HCT116 (cell line): ENCODE measurements around the gene ADAMTS15. TPM values are rescaled to one million over a fixed set of nuclear protein-coding genes. Genes with fewer than 3 reads are reported as not detected.

Experiments
- ATAC-seq: fragments of 200-7000 bp; cut with Tn5 transposase; 2 replicates; pipeline ENCODE4 v1.9.1; 2020; ENCODE audit warnings: mild to moderate bottlenecking, moderate library complexity
- BruUV-seq: library from RNA; stranded (reverse); fragments of 400-500 nt; replicated peaks from 2 replicates; lab custom pipeline; 2021; lab: Mats Ljungman, UMichigan
- CTCF ChIA-PET: fragments of 300-600 bp; sonication (Branson Sonifier 250); formaldehyde crosslinking; loops from one replicate; lab custom pipeline; 2021; ENCODE audit warnings: antibody characterized with exemption; lab: Charles Lee
- POLR2A ChIA-PET: fragments of 300-600, 350-600 bp; sonication (Branson Sonifier 250); formaldehyde crosslinking; loops from one replicate; lab custom pipeline; 2021; ENCODE audit warnings: antibody characterized with exemption; lab: Charles Lee
- RAD21 ChIA-PET, 2 experiments: fragments of 300-600 bp; sonication (Branson Sonifier 250); formaldehyde crosslinking; loops; one replicate each; lab custom pipeline; 2023; ENCODE audit warnings: low total read pairs in 2 of 2; ENCODE audit not compliant: uncharacterized antibody in 2 of 2, unreplicated experiment in 2 of 2, low non-redundant PET in 1 of 2; lab: Charles Lee
- DNase-seq: peaks from one replicate; pipeline ENCODE4 v3.0.0-alpha.2; 2010; ENCODE audit warnings: low read depth, low spot score
- H2AFZ ChIP-seq: fragments of 200-600 bp; shearing (Covaris generic), sonication (generic); 2 replicates; pipeline ENCODE4 v1.6.1; 2017; ENCODE audit warnings: low read depth, mixed run types, mixed read lengths, antibody characterized with exemption, low read length; ENCODE audit not compliant: poor library complexity, severe bottlenecking
- H3K27ac ChIP-seq: 2 replicates; pipeline ENCODE4 v1.5.1; 2012; ENCODE audit warnings: low read depth, low read length
- H3K27me3 ChIP-seq: fragments of 200-600 bp; sonication (generic); 2 replicates; pipeline ENCODE4 v1.6.1; 2016; ENCODE audit warnings: mixed run types, low read length, mixed read lengths; ENCODE audit not compliant: insufficient read depth
- H3K36me3 ChIP-seq, 2 experiments: fragments of 200-500 bp in 1 of 2; fragments of 200-600 bp in 1 of 2; sonication (Bioruptor generic) in 1 of 2; sonication (generic) in 1 of 2; 2 replicates each; pipeline versions ENCODE4 v1.5.1 to v1.6.1; 2014 to 2016; ENCODE audit warnings: low read length in 2 of 2, inconsistent platforms in 1 of 2, mixed read lengths in 1 of 2, mixed run types in 1 of 2; ENCODE audit not compliant: insufficient read depth in 2 of 2, control insufficient read depth in 1 of 2
- H3K4me1 ChIP-seq, 2 experiments: fragments of 200-600 bp in 1 of 2; sonication (generic) in 1 of 2; 2 replicates each; pipeline versions ENCODE4 v1.5.1 to v1.6.1; 2012 to 2017; ENCODE audit warnings: low read length in 2 of 2, inconsistent platforms in 1 of 2, mild to moderate bottlenecking in 1 of 2, mixed read lengths in 1 of 2, mixed run types in 1 of 2, moderate library complexity in 1 of 2; ENCODE audit not compliant: insufficient read depth in 2 of 2, control insufficient read depth in 1 of 2
- H3K4me2 ChIP-seq: fragments of 200-600 bp; sonication (generic); 2 replicates; pipeline ENCODE4 v1.6.1; 2017; ENCODE audit warnings: mixed run types, low read length, mixed read lengths
- H3K4me3 ChIP-seq, 2 experiments: fragments of 200-600 bp in 1 of 2; sonication (generic) in 1 of 2; replicated peaks in 1 of 2; 2 replicates each; pipeline ENCODE4 v1.5.1; 2011 to 2016; ENCODE audit warnings: low read length in 2 of 2, control low read depth in 1 of 2, low read depth in 1 of 2, mild to moderate bottlenecking in 1 of 2, mixed read lengths in 1 of 2, mixed run types in 1 of 2
- H3K79me2 ChIP-seq: fragments of 200-600 bp; sonication (generic); 2 replicates; pipeline ENCODE4 v1.6.1; 2017; ENCODE audit warnings: mild to moderate bottlenecking, mixed run types, low read length, moderate library complexity, mixed read lengths; ENCODE audit not compliant: insufficient read depth
- H3K9ac ChIP-seq: fragments of 200-600 bp; sonication (generic); 2 replicates; pipeline ENCODE4 v1.6.1; 2016; ENCODE audit warnings: low read length, mixed read lengths
- H3K9me2 ChIP-seq: fragments of 200-600 bp; sonication (generic), shearing (Covaris generic); 2 replicates; pipeline ENCODE4 v1.6.1; 2017; ENCODE audit warnings: mixed run types, mild to moderate bottlenecking, moderate library complexity; ENCODE audit not compliant: insufficient read depth
- H3K9me3 ChIP-seq, 2 experiments: fragments of 200-500 bp in 1 of 2; fragments of 200-600 bp in 1 of 2; sonication (Bioruptor generic) in 1 of 2; sonication (generic) in 1 of 2; 2 replicates each; pipeline ENCODE4 v1.6.1; 2014 to 2017; ENCODE audit warnings: low read length in 2 of 2, mixed read lengths in 2 of 2, inconsistent platforms in 1 of 2, low read depth in 1 of 2, mild to moderate bottlenecking in 1 of 2, mixed run types in 1 of 2, moderate library complexity in 1 of 2; ENCODE audit not compliant: control insufficient read depth in 1 of 2, insufficient read depth in 1 of 2
- H4K20me1 ChIP-seq: fragments of 200-600 bp; sonication (generic), shearing (Covaris generic); 2 replicates; pipeline ENCODE4 v1.6.1; 2017; ENCODE audit warnings: mixed run types, mild to moderate bottlenecking, moderate library complexity; ENCODE audit not compliant: insufficient read depth
- ATF3 ChIP-seq: IDR thresholded peaks from 2 replicates; pipeline ENCODE4 v1.6.1; 2012
- CBX3 ChIP-seq: IDR thresholded peaks from 2 replicates; pipeline ENCODE4 v1.6.1; 2012; ENCODE audit warnings: low read depth
- CEBPB ChIP-seq: IDR thresholded peaks from 2 replicates; pipeline ENCODE4 v1.6.1; 2012; ENCODE audit warnings: low read depth
- CTCF ChIP-seq, 3 experiments: fragments of 200-600 bp in 1 of 3; sonication (generic) in 1 of 3; IDR thresholded peaks in 2 of 3; conservative IDR thresholded peaks in 1 of 3; 2 replicates each; pipeline ENCODE4 v1.5.1; 2012 to 2017; ENCODE audit warnings: low read depth in 2 of 3, low read length in 2 of 3, antibody characterized with exemption in 1 of 3, borderline replicate concordance in 1 of 3, control low read depth in 1 of 3, mild to moderate bottlenecking in 1 of 3, mixed read lengths in 1 of 3, mixed run types in 1 of 3, moderate library complexity in 1 of 3; ENCODE audit not compliant: insufficient read depth in 1 of 3
- EGR1 ChIP-seq: IDR thresholded peaks from 2 replicates; pipeline ENCODE4 v1.6.1; 2012; ENCODE audit warnings: low read depth
- ELF1 ChIP-seq: IDR thresholded peaks from 2 replicates; pipeline ENCODE4 v1.6.1; 2012; ENCODE audit warnings: low read depth, borderline replicate concordance
- EZH2 ChIP-seq: fragments of 200-600 bp; sonication (generic); IDR thresholded peaks from 2 replicates; pipeline ENCODE4 v1.6.1; 2017; ENCODE audit warnings: antibody characterized with exemption, mixed run types
- EZH2phosphoT487 ChIP-seq: fragments of 200-600 bp; IDR thresholded peaks from 2 replicates; pipeline ENCODE4 v1.6.1; 2018; ENCODE audit warnings: antibody characterized with exemption, borderline replicate concordance
- FOSL1 ChIP-seq: IDR thresholded peaks from 2 replicates; pipeline ENCODE4 v1.6.1; 2012; ENCODE audit warnings: low read depth
- JUND ChIP-seq: IDR thresholded peaks from 2 replicates; pipeline ENCODE4 v1.6.1; 2012
- POLR2A ChIP-seq: IDR thresholded peaks from 2 replicates; pipeline ENCODE4 v1.7.0; 2011; ENCODE audit warnings: borderline replicate concordance; ENCODE audit not compliant: insufficient read depth, insufficient read length; ENCODE audit errors: extremely low read depth
- POLR2AphosphoS5 ChIP-seq: IDR thresholded peaks from 2 replicates; pipeline ENCODE4 v1.6.1; 2011; ENCODE audit warnings: mild to moderate bottlenecking, low read depth, low read length, moderate library complexity
- SIN3A ChIP-seq: IDR thresholded peaks from 2 replicates; pipeline ENCODE4 v1.6.1; 2012; ENCODE audit warnings: low read depth
- SP1 ChIP-seq: IDR thresholded peaks from 2 replicates; pipeline ENCODE4 v1.6.1; 2012; ENCODE audit warnings: low read depth
- SRF ChIP-seq: IDR thresholded peaks from 2 replicates; pipeline ENCODE4 v1.6.1; 2012; ENCODE audit warnings: low read depth
- TCF7L2 ChIP-seq: IDR thresholded peaks from 2 replicates; pipeline ENCODE4 v1.7.0; 2011; ENCODE audit warnings: borderline replicate concordance, inconsistent platforms; ENCODE audit not compliant: insufficient read depth, insufficient read length; ENCODE audit errors: extremely low read depth
- ZFX ChIP-seq: fragments of 450-650 bp; IDR thresholded peaks from 2 replicates; pipeline ENCODE4 v1.6.1; 2017
- ZNF274 ChIP-seq: fragments of 200-500 bp; sonication (Bioruptor generic); IDR thresholded peaks from 2 replicates; pipeline ENCODE4 v1.6.1; 2014; ENCODE audit warnings: mild to moderate bottlenecking, low read depth, low read length, inconsistent platforms
- intact Hi-C: fragments of 100-400 bp; cut with micrococcal nuclease; formaldehyde crosslinking; loops from 2 replicates; pipeline ENCODE4 v1.10.0; 2022
- total RNA-seq: library from RNA; stranded (reverse); gene quantifications from one replicate; pipeline ENCODE4 v1.2.1, GENCODE V29; 2021; ENCODE audit not compliant: unreplicated experiment
- TF ChIP-seq, protein P1 (sequence below): IDR thresholded peaks from 2 replicates; pipeline ENCODE4 v1.6.1; 2012
- TF ChIP-seq, protein P2 (sequence below): IDR thresholded peaks from 2 replicates; pipeline ENCODE4 v1.6.1; 2012; ENCODE audit warnings: low read depth

The ADAMTS15 gene
- total RNA-seq, 1 experiment from 2014 or later: 0.44 TPM

DNA sequence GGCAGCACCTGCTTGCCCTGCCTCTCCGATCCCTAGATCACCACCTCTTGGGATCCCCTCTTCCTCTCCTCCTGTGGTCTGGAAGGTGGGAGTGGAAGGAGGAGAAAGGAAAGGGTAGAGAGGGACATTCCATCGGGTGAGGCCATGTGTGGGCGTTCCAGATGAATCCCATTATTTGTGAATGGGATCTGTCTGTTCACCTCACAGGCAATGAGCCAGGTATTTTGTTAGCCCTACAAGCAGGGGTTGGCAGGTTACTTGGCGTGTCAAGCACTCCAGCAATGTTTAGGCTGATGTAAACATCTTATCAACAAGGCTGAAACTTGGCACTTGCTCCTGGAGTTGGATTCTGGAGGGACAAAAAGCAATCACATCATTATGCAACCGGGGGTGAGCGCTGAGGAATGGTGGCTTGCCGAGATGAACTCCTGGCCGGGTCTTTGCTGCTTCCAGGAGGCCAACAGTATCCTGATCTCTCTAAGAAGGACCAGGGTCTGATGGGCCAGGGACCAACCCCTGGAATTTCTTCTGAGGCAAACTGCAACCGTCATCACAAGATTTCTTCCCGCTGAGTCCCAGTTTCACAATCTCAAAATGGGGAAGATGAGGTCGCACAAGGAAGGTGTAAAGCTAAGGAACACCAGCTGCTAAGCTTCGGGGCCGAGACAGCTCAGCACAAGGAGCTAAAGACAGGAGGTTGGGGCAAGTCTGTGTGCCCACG lies 27.8 kb upstream of the ADAMTS15 start (continued):
- TF ChIP-seq CBX3: no peak
- no peak for TF ChIP-seq EZH2
- no peak for TF ChIP-seq SRF
- TF ChIP-seq CEBPB: no peak
- TF ChIP-seq SP1: no peak

DNA sequence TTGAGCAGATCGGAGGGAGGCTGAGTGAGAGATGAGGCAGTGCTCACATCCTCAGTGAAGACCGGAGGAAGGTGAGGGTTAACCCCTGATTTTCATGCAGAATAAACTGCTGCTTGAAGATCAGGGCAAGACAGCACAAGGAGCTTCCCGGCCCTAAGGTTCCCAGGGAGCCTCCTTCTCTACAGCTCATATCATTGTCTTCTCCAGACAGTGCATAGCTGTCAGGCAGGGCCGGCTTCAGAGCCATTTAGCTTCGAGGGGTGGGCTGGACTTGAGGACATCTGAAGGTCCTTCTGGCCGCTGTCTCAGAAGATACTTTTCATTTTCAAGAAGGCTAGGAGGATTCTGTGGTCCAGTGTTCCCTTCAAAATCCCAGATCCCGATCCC lies 27.3 kb upstream of the ADAMTS15 start:
- H2AFZ ChIP-seq: no peak overlapping the region
- H4K20me1 ChIP-seq: no peaks in the 10 kb centered on the region
- TF ChIP-seq, protein P1, sequence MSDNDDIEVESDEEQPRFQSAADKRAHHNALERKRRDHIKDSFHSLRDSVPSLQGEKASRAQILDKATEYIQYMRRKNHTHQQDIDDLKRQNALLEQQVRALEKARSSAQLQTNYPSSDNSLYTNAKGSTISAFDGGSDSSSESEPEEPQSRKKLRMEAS: no peak
- TF ChIP-seq JUND (no peak), SIN3A (no peak), TCF7L2 (no peak), ELF1 (no peak), ATF3 (no peak), POLR2A (no peak), SP1 (no peak), POLR2AphosphoS5 (no peak), ZNF274 (no peak), EZH2 (no peak), EGR1 (no peak), CBX3 (no peak), ZFX (no peak), CEBPB (no peak), EZH2phosphoT487 (no peak), CTCF (IDR thresholded peaks at IDR 0.05 in 2 of 3, conservative IDR thresholded peaks at IDR 0.05 in 1 of 3; ENCODE audit: borderline replicate concordance in 1 of 3, insufficient read depth in 1 of 3, low read depth in 2 of 3, low read length in 2 of 3) (no peak), FOSL1 (no peak)
- TF ChIP-seq, protein P2, sequence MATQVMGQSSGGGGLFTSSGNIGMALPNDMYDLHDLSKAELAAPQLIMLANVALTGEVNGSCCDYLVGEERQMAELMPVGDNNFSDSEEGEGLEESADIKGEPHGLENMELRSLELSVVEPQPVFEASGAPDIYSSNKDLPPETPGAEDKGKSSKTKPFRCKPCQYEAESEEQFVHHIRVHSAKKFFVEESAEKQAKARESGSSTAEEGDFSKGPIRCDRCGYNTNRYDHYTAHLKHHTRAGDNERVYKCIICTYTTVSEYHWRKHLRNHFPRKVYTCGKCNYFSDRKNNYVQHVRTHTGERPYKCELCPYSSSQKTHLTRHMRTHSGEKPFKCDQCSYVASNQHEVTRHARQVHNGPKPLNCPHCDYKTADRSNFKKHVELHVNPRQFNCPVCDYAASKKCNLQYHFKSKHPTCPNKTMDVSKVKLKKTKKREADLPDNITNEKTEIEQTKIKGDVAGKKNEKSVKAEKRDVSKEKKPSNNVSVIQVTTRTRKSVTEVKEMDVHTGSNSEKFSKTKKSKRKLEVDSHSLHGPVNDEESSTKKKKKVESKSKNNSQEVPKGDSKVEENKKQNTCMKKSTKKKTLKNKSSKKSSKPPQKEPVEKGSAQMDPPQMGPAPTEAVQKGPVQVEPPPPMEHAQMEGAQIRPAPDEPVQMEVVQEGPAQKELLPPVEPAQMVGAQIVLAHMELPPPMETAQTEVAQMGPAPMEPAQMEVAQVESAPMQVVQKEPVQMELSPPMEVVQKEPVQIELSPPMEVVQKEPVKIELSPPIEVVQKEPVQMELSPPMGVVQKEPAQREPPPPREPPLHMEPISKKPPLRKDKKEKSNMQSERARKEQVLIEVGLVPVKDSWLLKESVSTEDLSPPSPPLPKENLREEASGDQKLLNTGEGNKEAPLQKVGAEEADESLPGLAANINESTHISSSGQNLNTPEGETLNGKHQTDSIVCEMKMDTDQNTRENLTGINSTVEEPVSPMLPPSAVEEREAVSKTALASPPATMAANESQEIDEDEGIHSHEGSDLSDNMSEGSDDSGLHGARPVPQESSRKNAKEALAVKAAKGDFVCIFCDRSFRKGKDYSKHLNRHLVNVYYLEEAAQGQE: no peak
- TF ChIP-seq, all 23 proteins: peak for 0
- Histone ChIP-seq H3K4me3 (no peak overlapping the region), H3K9ac (no peak overlapping the region), H3K27ac (no peak overlapping the region), H3K79me2 (no peaks in the 10 kb centered on the region), H3K4me2 (no peak overlapping the region), H3K9me3 (no peaks in the 10 kb centered on the region), H3K36me3 (no peaks in the 10 kb centered on the region), H3K27me3 (peaks cover 34% of the 10 kb centered on the region; the same call in 1 of the 2 replicates), H3K9me2 (no peaks in the 10 kb centered on the region), H3K4me1 (no peaks in the 10 kb centered on the region)
- no TSS peak for BruUV-seq
- intact Hi-C loops: no loop called here
- ChIA-PET RAD21 (no interaction called here), CTCF (no interaction called here), POLR2A (no interaction called here)
- no peak for DNase-seq
- ATAC-seq: no peak
